Breast epithelium (tissue), 3 donors: ENCODE data around the gene RAB29.

ENCODE experiments used
- POLR2A ChIP-seq: fragments of 450-650 bp; IDR thresholded peaks from one replicate; pipeline ENCODE4 v1.6.1; 2016; ENCODE audit warnings: antibody characterized with exemption, mild to moderate bottlenecking, moderate library complexity
- POLR2AphosphoS5 ChIP-seq, 3 donors: sonication (generic); formaldehyde crosslinking; IDR thresholded peaks; one replicate each; pipeline ENCODE4 v1.6.1; 2017; ENCODE audit warnings: antibody characterized with exemption in 3 of 3
- TF ChIP-seq, protein P1 (sequence below), 3 donors: fragments of 450-650 bp; IDR thresholded peaks; one replicate each; pipeline ENCODE4 v1.5.1; 2016 to 2017; ENCODE audit warnings: antibody characterized with exemption in 3 of 3, mild to moderate bottlenecking in 3 of 3, moderate library complexity in 3 of 3

DNA sequence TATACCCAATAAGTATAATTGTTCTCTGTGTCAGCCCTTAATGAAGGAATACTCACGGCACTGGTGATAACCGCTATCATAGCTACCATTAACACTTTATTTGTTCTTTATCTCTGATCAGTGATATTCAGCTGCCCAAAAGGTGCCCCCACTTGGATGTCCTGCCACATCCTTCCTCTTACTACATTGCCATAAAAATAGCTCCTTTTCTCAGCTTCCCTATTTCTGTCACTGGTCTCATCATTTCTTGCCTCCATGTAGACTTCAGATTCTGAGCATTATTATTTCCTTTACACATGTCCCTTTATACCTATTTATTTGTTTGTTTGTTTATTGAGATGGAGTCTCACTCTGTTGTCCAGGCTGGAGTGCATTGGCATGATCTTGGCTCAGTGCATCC, 2.7 kb upstream of the RAB29 start:
- TF ChIP-seq POLR2A = no peak
- TF ChIP-seq, protein P1, sequence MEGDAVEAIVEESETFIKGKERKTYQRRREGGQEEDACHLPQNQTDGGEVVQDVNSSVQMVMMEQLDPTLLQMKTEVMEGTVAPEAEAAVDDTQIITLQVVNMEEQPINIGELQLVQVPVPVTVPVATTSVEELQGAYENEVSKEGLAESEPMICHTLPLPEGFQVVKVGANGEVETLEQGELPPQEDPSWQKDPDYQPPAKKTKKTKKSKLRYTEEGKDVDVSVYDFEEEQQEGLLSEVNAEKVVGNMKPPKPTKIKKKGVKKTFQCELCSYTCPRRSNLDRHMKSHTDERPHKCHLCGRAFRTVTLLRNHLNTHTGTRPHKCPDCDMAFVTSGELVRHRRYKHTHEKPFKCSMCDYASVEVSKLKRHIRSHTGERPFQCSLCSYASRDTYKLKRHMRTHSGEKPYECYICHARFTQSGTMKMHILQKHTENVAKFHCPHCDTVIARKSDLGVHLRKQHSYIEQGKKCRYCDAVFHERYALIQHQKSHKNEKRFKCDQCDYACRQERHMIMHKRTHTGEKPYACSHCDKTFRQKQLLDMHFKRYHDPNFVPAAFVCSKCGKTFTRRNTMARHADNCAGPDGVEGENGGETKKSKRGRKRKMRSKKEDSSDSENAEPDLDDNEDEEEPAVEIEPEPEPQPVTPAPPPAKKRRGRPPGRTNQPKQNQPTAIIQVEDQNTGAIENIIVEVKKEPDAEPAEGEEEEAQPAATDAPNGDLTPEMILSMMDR (IDR thresholded peaks at IDR 0.05) = no peak
- no peak for TF ChIP-seq POLR2AphosphoS5 (IDR thresholded peaks at IDR 0.05)
